Middle frontal gyrus (tissue), 1 donor: Measurements from ENCODE around the gene ZNF639.
"Not testable (repeated sequence)": the region's sequence is repeated elsewhere in the genome, so short reads cannot be mapped to it uniquely, and the experiment has no call there.

Experiments
- DNase-seq: peaks from one replicate; pipeline ENCODE4 v3.0.0-alpha.2; 2015; ENCODE audit warnings: low spot score; ENCODE audit errors: extremely low spot score

ZNF639 gene, protein sequence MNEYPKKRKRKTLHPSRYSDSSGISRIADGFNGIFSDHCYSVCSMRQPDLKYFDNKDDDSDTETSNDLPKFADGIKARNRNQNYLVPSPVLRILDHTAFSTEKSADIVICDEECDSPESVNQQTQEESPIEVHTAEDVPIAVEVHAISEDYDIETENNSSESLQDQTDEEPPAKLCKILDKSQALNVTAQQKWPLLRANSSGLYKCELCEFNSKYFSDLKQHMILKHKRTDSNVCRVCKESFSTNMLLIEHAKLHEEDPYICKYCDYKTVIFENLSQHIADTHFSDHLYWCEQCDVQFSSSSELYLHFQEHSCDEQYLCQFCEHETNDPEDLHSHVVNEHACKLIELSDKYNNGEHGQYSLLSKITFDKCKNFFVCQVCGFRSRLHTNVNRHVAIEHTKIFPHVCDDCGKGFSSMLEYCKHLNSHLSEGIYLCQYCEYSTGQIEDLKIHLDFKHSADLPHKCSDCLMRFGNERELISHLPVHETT

GRCh38 chr3:179322286-179323196 is at the start of gene ZNF639:
Gene ZNF639, plus strand, starts transcription at chr3:179323031. Its CDS starts 5,263 bp downstream, at chr3:179328294.
- peak; percentile 45 for DNase-seq

DNA sequence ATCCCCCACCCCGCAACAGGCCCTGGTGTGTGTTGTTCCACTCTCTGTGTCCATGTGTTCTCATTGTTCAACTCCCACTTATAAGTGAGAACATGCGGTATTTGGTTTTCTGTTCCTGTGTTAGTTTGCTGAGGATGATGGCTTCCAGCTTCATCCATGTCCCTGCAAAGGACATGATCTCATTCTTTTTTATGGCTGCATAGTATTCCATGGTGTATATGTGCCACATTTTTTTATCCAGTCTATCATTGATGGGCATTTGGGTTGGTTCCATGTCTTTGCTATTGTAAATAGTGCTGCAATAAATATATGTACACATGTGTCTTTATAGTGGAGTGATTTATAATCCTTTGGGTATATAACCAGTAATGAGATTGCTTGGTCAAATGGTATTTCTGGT is 48.4 kb upstream of the ZNF639 start:
- not testable (repeated sequence) for DNase-seq

DNA sequence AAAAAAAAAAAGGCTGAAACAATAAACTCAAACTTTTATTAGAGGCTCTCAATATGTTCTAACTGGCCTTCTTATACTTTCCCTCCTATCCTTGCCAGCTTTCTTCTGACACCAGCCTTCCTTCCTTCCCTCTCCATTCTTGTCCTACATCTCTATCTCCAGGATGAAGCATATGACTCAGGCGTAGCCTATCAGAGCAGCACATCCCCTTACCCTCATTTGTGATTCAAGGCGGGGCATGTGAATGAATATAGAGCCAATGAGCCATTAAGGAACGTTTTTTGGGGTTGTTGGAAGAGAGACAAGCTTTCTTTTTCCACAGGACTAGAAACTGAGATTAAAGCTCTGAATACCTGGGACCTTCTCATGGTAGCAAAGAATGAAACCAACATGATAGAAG is 46.8 kb upstream of the ZNF639 start:
- no peak for DNase-seq

GRCh38 chr3:179276743-179277142 is 46.1 kb upstream of the ZNF639 start:
- DNase-seq, result no peak

DNA sequence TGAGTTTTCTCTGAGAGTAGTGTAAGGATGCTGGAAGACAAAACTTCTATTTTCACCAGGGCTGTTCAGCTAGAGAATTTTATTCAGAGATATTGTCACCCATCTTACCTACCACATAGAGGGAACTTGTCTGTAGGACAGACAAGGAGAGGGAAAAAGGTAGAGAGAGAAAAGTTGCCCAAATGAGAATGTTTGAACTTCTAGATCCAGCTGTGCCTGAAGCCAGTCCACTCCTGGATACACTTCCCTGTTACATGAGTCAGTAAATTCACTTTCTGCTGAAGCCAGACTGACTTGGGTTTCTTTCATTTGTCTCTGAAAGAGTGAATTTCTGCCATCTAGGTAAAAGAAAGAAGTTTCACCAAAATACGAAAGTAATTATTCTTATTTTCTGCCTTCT is 44.7 kb upstream of the ZNF639 start:
- no peak for DNase-seq

DNA sequence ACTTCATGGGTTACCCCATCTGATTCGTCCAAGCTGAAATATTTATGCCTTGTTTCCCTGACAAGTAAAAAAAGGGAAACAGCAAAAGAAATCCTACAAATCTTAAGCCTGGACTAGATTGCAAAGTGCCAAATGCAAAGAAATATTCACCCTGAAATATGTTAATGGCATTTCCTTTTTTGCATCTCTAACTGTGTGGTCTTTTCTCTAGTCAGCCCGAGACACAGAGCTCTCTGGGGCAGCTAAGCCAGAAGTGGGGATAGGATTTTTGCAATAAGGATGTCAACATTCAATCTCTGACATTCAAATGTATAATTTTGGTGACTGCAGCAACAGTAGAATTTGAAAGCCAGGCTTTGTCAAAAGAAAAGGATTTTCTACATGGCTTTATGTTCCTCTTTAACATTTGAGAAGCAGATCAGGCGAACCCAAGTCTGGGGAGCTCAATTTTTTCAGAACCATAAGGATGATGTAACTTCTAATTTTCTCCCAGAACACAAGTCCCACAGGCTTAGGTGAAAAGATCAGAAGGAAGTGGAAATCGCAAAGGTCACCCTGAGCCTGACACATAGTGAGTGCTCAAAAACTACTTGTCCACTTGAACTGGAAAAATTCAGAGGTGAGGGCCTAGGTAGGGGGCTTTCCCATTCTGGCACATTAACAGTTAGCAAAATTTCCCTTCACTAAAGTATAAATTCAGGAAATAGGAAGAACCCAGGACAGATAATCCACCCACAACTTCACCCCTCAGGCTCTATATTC is 43.7 kb upstream of the ZNF639 start:
- no peak for DNase-seq

GRCh38 chr3:179279837-179280236 is 43.0 kb upstream of the ZNF639 start:
- no peak for DNase-seq

DNA sequence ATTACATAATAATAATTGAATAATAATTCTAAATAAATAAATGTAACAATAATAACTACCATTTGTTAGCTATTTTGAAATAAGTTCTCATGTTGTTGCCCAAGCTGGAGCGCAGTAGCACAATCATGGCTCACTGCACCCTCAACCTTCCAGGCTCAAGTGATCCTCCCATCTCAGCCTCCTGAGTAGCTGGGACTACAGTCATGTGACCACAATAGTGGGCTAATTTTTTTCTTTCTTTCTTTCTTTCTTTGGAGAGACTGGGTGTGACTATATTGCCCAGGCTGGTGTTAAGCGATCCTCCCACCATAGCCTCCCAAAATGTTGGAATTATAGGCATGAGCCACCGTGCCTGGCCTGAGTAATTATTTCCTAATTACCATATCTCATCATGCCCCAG is 41.0 kb upstream of the ZNF639 start:
- DNase-seq, result no peak

DNA sequence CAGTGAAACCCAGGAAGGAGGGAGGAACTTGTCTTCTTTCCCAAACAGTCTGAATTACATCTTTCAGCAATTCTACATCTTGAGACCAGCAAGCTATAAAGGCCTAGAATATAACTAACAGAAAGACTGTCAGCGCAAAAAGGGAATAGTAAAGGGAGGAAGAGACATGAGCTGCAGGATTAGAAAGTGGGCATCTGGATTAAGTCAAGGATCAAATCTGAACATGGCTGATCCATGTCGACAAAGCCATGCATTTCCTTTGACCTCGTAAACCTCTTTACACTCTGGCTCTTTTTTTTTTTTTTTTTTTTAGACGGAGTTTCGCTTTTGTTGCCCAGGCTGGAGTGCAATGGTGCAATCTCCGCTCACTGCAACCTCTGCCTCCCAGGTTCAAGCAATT is 36.5 kb upstream of the ZNF639 start:
- DNase-seq, result no peak

GRCh38 chr3:179288845-179289244 is 34.0 kb upstream of the ZNF639 start:
- no peak for DNase-seq

DNA sequence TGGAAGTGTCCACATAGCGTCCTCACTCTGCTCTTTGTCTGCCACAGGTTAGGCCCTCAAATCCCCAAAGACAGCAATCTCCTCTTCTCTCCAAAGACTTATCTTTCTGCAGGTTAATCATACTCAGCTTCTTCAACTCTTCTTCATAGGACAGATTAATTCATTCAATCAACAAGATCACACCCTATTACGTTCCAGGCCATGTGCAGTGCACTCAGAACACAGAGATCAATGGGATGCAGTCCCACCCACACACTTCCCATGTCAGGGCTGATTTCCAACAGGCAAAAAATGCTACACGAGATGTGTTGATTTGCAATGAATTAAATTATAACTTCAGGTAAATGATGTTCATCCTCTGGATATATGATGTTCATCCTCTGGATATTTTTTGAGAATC is 33.5 kb upstream of the ZNF639 start:
- DNase-seq, result no peak

DNA sequence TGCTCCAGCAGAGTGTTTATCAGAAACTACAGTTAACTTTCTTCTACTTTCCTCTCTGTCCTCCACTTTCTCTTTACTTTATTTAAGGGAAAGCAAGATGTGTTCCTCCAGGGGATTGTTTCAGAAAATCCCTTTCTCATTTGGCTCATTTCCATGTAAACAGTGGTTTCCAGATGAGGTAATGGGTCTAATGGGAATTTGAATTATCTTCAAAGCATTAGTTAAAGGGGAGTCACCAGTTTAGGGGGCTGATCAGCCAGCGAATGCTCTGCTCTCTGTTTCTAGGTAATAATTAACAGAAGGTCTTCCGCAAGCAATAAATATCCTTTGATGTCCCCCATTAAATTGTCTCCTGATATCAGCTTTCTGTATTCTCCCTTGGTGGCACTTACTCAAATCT is 30.4 kb upstream of the ZNF639 start:
- no peak for DNase-seq

DNA sequence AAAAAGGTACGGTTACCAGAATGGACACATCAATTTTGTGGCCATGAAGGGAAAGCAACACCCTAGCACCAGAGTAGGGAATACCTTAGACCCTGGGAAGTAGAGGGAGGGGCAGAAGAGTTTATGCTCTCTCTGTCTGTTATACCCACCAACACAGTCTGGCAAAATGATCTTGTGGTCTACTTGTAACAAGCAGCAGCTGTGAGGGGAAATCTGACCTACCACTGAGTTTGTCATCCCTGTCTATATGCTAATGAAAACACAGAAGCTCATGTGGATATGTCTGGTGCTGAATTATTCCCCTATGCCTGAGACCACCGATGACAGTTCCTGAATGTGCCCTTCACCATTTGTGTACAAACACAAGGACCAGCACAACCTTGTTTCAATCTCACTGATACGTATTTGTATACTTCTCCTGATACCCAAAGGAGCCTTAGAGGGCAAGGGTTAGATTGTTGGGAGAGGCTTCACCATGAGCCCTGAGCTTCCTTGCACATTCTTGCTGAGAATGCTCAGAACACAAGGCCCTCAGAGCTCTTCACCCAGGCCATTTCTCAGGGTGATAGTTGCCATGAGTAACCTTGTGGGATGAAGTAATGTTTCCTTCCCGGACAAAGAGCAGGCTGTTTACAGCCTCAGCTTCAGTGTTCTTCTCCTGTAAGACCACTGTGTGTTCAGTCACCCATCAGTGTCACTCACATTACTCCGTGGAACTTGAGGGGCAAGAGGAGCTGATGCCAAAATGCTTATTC is 24.7 kb upstream of the ZNF639 start:
- DNase-seq, result no peak

DNA sequence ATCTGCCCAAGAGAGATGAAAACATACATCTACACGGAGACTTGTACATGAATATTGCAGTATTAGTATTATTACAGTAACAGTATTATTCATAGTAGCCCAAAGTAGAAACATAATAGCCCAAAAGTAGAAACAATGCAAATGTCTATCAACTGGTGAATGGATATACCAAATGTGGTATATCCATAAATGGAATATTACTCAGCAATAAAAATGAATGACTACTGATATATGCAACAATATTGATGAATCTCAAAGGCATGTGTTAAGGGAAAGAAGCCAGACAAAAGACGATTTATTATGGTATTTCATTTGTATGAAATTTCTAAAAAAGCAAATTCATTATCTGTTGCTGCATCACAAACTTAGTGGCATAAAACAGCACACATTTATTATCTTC is 23.5 kb upstream of the ZNF639 start:
- DNase-seq, result no peak

GRCh38 chr3:179299999-179300613 is 22.7 kb upstream of the ZNF639 start:
- no peak for DNase-seq

GRCh38 chr3:179301645-179302044 is 21.2 kb upstream of the ZNF639 start:
- no peak for DNase-seq

GRCh38 chr3:179302111-179302510 is 20.7 kb upstream of the ZNF639 start:
- DNase-seq, result no peak

GRCh38 chr3:179304605-179305004 is 18.2 kb upstream of the ZNF639 start:
- no peak for DNase-seq

GRCh38 chr3:179307362-179307761 is 15.5 kb upstream of the ZNF639 start:
- not testable (repeated sequence) for DNase-seq

GRCh38 chr3:179308001-179308400 is 14.8 kb upstream of the ZNF639 start:
- no peak for DNase-seq
